K562 (cell line): ENCODE measurements around the gene ADM5. TPM values are rescaled to one million over a fixed set of nuclear protein-coding genes. Genes with fewer than 3 reads are reported as not detected.

Experiments used
- ARHGAP35 ChIP-seq: fragments of 450-650 bp; IDR thresholded peaks from 2 replicates; pipeline ENCODE4 v1.6.1; 2018; ENCODE audit not compliant: partially characterized antibody
- CBX8 ChIP-seq: fragments of 200-600 bp; sonication (generic); IDR thresholded peaks from 2 replicates; pipeline ENCODE4 v1.6.1; 2012; ENCODE audit warnings: borderline replicate concordance, mixed run types, low read depth, mild to moderate bottlenecking, moderate library complexity, mixed read lengths, low read length, control low read depth, inconsistent platforms; ENCODE audit not compliant: poor library complexity, severe bottlenecking; ENCODE audit errors: extremely low read depth
- ELF2 ChIP-seq: fragments of 250-450 bp; sonication (Bioruptor Pico); IDR thresholded peaks from 2 replicates; pipeline ENCODE4 v1.5.0; 2021; ENCODE audit warnings: mild to moderate bottlenecking
- EZH2 ChIP-seq: IDR thresholded peaks from 2 replicates; pipeline ENCODE4 v1.6.1; 2012; ENCODE audit warnings: low read depth, mild to moderate bottlenecking, inconsistent platforms, low read length, borderline replicate concordance
- FOSL1 ChIP-seq: fragments of 200-800 bp; sonication (Bioruptor generic); conservative IDR thresholded peaks from 2 replicates; pipeline ENCODE4 v1.6.1; 2016; ENCODE audit warnings: missing genetic modification characterization, missing compliant biosample characterization
- FOXJ3 ChIP-seq: sonication (generic); formaldehyde crosslinking; IDR thresholded peaks from 2 replicates; pipeline ENCODE4 v1.4.0; 2020; ENCODE audit warnings: mild to moderate bottlenecking, missing genetic modification reagents
- GATA2 ChIP-seq: sonication (generic); formaldehyde crosslinking; IDR thresholded peaks from 2 replicates; pipeline ENCODE4 v1.4.0; 2020; ENCODE audit warnings: mild to moderate bottlenecking, missing genetic modification reagents
- HNRNPLL ChIP-seq: fragments of 200-400 bp; formaldehyde crosslinking; IDR thresholded peaks from 2 replicates; pipeline ENCODE4 v1.6.1; 2017; ENCODE audit warnings: low read length, low read depth, mild to moderate bottlenecking; ENCODE audit not compliant: poor library complexity, severe bottlenecking
- ILF3 ChIP-seq: fragments of 450-650 bp; IDR thresholded peaks from 2 replicates; pipeline ENCODE4 v1.6.1; 2018; ENCODE audit warnings: antibody characterized with exemption, mild to moderate bottlenecking, moderate library complexity, borderline replicate concordance
- KAT2B ChIP-seq: IDR thresholded peaks from one replicate; pipeline ENCODE4 v1.6.1; 2012; ENCODE audit warnings: low read depth, mild to moderate bottlenecking, control low read depth, inconsistent platforms, low read length, moderate library complexity
- MYNN ChIP-seq, 2 experiments: sonication (generic); formaldehyde crosslinking in 1 of 2; IDR thresholded peaks; 2 replicates each; pipeline versions ENCODE4 v1.5.0 to v1.6.1; 2016 to 2020; ENCODE audit warnings: antibody characterized with exemption in 1 of 2, missing genetic modification reagents in 1 of 2
- NONO ChIP-seq, 2 experiments: fragments of 200-400 bp in 1 of 2; fragments of 450-650 bp in 1 of 2; formaldehyde crosslinking in 1 of 2; IDR thresholded peaks; 2 replicates each; pipeline ENCODE4 v1.6.1; 2017; ENCODE audit warnings: low read depth in 2 of 2, mild to moderate bottlenecking in 2 of 2, moderate library complexity in 2 of 2, low read length in 1 of 2
- PCBP2 ChIP-seq: fragments of 200-400 bp; formaldehyde crosslinking; IDR thresholded peaks from 2 replicates; pipeline ENCODE4 v1.6.1; 2018; ENCODE audit warnings: low read length, low read depth, mild to moderate bottlenecking, moderate library complexity; ENCODE audit not compliant: poor library complexity, severe bottlenecking
- POU5F1 ChIP-seq: fragments of 150-350 bp; IDR thresholded peaks from 2 replicates; pipeline ENCODE4 v1.6.1; 2014; ENCODE audit warnings: borderline replicate concordance, low read length, low read depth, mild to moderate bottlenecking; ENCODE audit not compliant: partially characterized antibody
- PPARD ChIP-seq: fragments of 250-450 bp; sonication (Bioruptor Pico); IDR thresholded peaks from 2 replicates; pipeline ENCODE4 v1.8.0; 2022; ENCODE audit warnings: inconsistent platforms, mild to moderate bottlenecking, moderate library complexity
- RBM34 ChIP-seq: fragments of 200-400 bp; formaldehyde crosslinking; IDR thresholded peaks from 2 replicates; pipeline ENCODE4 v1.6.1; 2018; ENCODE audit warnings: low read length, borderline replicate concordance; ENCODE audit not compliant: insufficient read depth
- SRSF9 ChIP-seq: fragments of 200-400 bp; formaldehyde crosslinking; IDR thresholded peaks from 2 replicates; pipeline ENCODE4 v1.6.1; 2017; ENCODE audit warnings: low read depth, low read length, borderline replicate concordance
- TAF9B ChIP-seq: fragments of 450-650 bp; IDR thresholded peaks from 2 replicates; pipeline ENCODE4 v1.6.1; 2018; ENCODE audit warnings: mild to moderate bottlenecking; ENCODE audit not compliant: partially characterized antibody
- TCF3 ChIP-seq: sonication (generic); formaldehyde crosslinking; IDR thresholded peaks from 2 replicates; pipeline ENCODE4 v1.4.0; 2020; ENCODE audit warnings: mild to moderate bottlenecking, missing genetic modification reagents
- TSC22D4 ChIP-seq: fragments of 450-650 bp; IDR thresholded peaks from 2 replicates; pipeline ENCODE4 v1.6.1; 2016; ENCODE audit warnings: missing genetic modification characterization, missing biosample characterization, control low read depth
- ZNF280B ChIP-seq: fragments of 250-450 bp; sonication (Bioruptor Pico); IDR thresholded peaks from 2 replicates; pipeline ENCODE4 v1.5.1; 2021; ENCODE audit warnings: mild to moderate bottlenecking
- ZNF311 ChIP-seq: fragments of 250-450 bp; sonication (Bioruptor Pico); IDR thresholded peaks from 2 replicates; pipeline ENCODE4 v1.4.0; 2020; ENCODE audit warnings: mild to moderate bottlenecking, moderate library complexity
- ZNF408 ChIP-seq: fragments of 250-450 bp; sonication (Bioruptor Pico); IDR thresholded peaks from 2 replicates; pipeline ENCODE4 v1.4.0; 2020; ENCODE audit warnings: low read depth, mild to moderate bottlenecking, moderate library complexity
- ZNF551 ChIP-seq: fragments of 250-450 bp; sonication (Bioruptor Pico); IDR thresholded peaks from 2 replicates; pipeline ENCODE4 v1.5.0; 2021; ENCODE audit warnings: mild to moderate bottlenecking, moderate library complexity
- polyA plus RNA-seq, 8 experiments: library from polyadenylated mRNA; depleted of rRNA in 4 of 8; stranded (reverse) in 5 of 8; unstranded in 3 of 8; fragments of >200 nt; fragmentation: Nextera tagmentation in 2 of 8; fragmentation: Illumina TruSeq in 1 of 8; extraction: Ambion mirVana in 2 of 8; extraction: Trizol in 1 of 8; gene quantifications; 2 replicates each; pipeline versions ENCODE4 v1.2.1 to v1.2.3, GENCODE V29; 2011 to 2014; ENCODE audit warnings: inconsistent platforms in 1 of 8, missing spikeins in 1 of 8
- total RNA-seq, 7 experiments: library from RNA; depleted of rRNA in 6 of 7; stranded (reverse); fragments of >200 nt in 6 of 7; fragmentation: Illumina TruSeq in 2 of 7; extraction: Trizol in 2 of 7; gene quantifications; 2 replicates each; pipeline versions ENCODE4 v1.2.1 to v1.2.3, GENCODE V29; 2011 to 2021; ENCODE audit warnings: low replicate concordance in 1 of 7
- TF ChIP-seq, protein P1 (sequence below): sonication (generic); formaldehyde crosslinking; IDR thresholded peaks from 2 replicates; pipeline ENCODE4 v1.9.0; 2022; ENCODE audit warnings: mild to moderate bottlenecking, missing genetic modification reagents
- TF ChIP-seq, protein P2 (sequence below): fragments of 450-650 bp; formaldehyde crosslinking; IDR thresholded peaks from 2 replicates; pipeline ENCODE4 v1.4.0; 2020; ENCODE audit warnings: mild to moderate bottlenecking, mixed read lengths

ADM5 gene
- total and polyA plus RNA-seq, 9 of the 15 experiments (the other 6 are each of a cell fraction or from before 2014, with no cell fraction given): 0.13 to 8.4 (median 2.0) TPM; not detected in 1

DNA sequence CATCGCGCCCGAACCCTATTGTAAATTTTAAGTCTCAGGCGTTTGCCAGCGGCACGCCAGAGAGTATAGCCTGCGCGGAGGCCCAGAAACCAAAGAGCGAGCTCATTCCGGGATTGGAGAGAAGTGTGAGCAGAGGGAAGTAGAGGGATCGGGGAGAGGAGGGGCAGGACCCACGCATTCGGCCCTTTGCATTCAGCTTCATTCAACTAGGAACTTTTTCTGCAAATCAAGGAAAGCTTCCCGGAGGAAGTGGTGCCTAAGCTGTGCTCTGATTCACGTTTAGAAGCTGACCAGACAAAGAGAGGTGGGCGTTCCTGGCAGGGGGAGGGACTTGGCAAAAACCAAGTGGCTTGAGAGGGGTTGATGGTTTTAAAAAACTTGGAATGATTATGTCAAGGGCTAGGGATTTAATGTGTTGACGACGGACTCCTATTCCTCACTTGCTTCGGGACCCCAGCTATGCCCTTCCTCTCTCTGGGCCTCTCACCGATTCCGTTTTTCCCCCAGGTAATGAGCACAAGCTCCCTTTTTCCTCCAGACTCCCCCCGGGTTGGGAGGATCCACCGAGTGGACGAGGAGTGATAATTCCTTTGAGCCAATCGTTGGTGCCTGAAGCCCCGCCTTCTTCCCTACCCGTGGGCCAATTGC is 13.1 kb upstream of the ADM5 start (continued):
- peak; percentile 9 for TF ChIP-seq HNRNPLL
- TF ChIP-seq ZNF551 (CRISPR knock-in tag): no peak
- TF ChIP-seq ARHGAP35: no peak
- TF ChIP-seq SRSF9: no peak
- TF ChIP-seq TAF9B: peak; percentile 90
- no peak for TF ChIP-seq ILF3
- no peak for TF ChIP-seq KAT2B
- TF ChIP-seq ZNF408 (CRISPR knock-in tag): no peak
- no peak for TF ChIP-seq PCBP2
- TF ChIP-seq PPARD (CRISPR knock-in tag): no peak
- TF ChIP-seq TSC22D4 (tag): no peak
- TF ChIP-seq RBM34: no peak
- TF ChIP-seq GATA2 (CRISPR knock-in tag): no peak
- TF ChIP-seq CBX8: no peak
- no peak for TF ChIP-seq ZNF280B (CRISPR knock-in tag)
- TF ChIP-seq ELF2 (CRISPR knock-in tag): no peak
- TF ChIP-seq ZNF311 (CRISPR knock-in tag): no peak
- TF ChIP-seq TCF3 (CRISPR knock-in tag): no peak; the same call in 1 of the 2 replicates
- TF ChIP-seq, protein P1, sequence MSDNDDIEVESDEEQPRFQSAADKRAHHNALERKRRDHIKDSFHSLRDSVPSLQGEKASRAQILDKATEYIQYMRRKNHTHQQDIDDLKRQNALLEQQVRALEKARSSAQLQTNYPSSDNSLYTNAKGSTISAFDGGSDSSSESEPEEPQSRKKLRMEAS (CRISPR knock-in tag): no peak
- TF ChIP-seq FOXJ3 (CRISPR knock-in tag): no peak
- TF ChIP-seq, protein P2, sequence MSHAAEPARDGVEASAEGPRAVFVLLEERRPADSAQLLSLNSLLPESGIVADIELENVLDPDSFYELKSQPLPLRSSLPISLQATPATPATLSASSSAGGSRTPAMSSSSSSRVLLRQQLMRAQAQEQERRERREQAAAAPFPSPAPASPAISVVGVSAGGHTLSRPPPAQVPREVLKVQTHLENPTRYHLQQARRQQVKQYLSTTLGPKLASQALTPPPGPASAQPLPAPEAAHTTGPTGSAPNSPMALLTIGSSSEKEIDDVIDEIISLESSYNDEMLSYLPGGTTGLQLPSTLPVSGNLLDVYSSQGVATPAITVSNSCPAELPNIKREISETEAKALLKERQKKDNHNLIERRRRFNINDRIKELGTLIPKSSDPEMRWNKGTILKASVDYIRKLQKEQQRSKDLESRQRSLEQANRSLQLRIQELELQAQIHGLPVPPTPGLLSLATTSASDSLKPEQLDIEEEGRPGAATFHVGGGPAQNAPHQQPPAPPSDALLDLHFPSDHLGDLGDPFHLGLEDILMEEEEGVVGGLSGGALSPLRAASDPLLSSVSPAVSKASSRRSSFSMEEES (CRISPR knock-in tag): no peak
- TF ChIP-seq POU5F1: no peak
- TF ChIP-seq FOSL1 (tag): peak; percentile 81
- TF ChIP-seq EZH2: no peak
- no peak for TF ChIP-seq MYNN (IDR thresholded peaks at IDR 0.05)
- TF ChIP-seq MYNN (CRISPR knock-in tag; IDR thresholded peaks at IDR 0.05): no peak
- TF ChIP-seq NONO (IDR thresholded peaks at IDR 0.05; ENCODE audit: low read depth in 2 of 2, low read length in 1 of 2): peak in 1 of 2 experiments; percentile 99; a peak in 2 of 4 replicates
